Endometrial microvascular endothelial cells (primary cell): ENCODE measurements around the gene FBXO27. TPM values are rescaled to one million over a fixed set of nuclear protein-coding genes. Genes with fewer than 3 reads are reported as not detected.

Experiments
- total RNA-seq: library from RNA; depleted of rRNA; stranded (reverse); fragments of >200 nt; gene quantifications from one replicate; pipeline ENCODE4 v1.2.3, GENCODE V29; 2015; ENCODE audit errors: inconsistent ontology term

FBXO27 gene
- total RNA-seq, 1 donor from 2014 or later, result 8.7 TPM

Other genes with a start within 250 kb of the FBXO27 start
- not detected for gene LGALS7B, start 243.3 kb downstream of the FBXO27 start, total RNA-seq
- 0.56 TPM for gene LGALS4, start 219.6 kb downstream of the FBXO27 start, total RNA-seq
- 70.3 TPM for gene ECH1, start 200.8 kb downstream of the FBXO27 start, total RNA-seq
- 309 TPM for gene HNRNPL, start 182.6 kb downstream of the FBXO27 start, total RNA-seq
- gene RINL, start 154.3 kb downstream of the FBXO27 start, total RNA-seq, result 5.0 TPM
- 73.3 TPM for gene SIRT2, start 132.9 kb downstream of the FBXO27 start, total RNA-seq
- gene NFKBIB, start 132.6 kb downstream of the FBXO27 start, total RNA-seq, result 31.4 TPM
- gene CCER2, start 120.4 kb downstream of the FBXO27 start, total RNA-seq, result not detected
- 32.5 TPM for gene SARS2, start 101.8 kb downstream of the FBXO27 start, total RNA-seq
- gene MRPS12, start 101.6 kb downstream of the FBXO27 start, total RNA-seq, result 67.3 TPM
- gene FBXO17, start 56.8 kb downstream of the FBXO27 start, total RNA-seq, result 30.0 TPM
- not detected for gene ACP7, start 51.8 kb upstream of the FBXO27 start, total RNA-seq
- 17.9 TPM for gene PAK4, start 93.2 kb upstream of the FBXO27 start, total RNA-seq
- not detected for gene NCCRP1, start 164.4 kb upstream of the FBXO27 start, total RNA-seq
- not detected for gene SYCN, start 171.7 kb upstream of the FBXO27 start, total RNA-seq
- gene IFNL3, start 212.5 kb upstream of the FBXO27 start, total RNA-seq, result not detected
- gene IFNL4, start 216.3 kb upstream of the FBXO27 start, total RNA-seq, result not detected
- gene IFNL2, start 235.8 kb upstream of the FBXO27 start, total RNA-seq, result not detected